CD14-positive monocyte (primary cell): ENCODE data around the gene PTGES2. TPM values are rescaled to one million over a fixed set of nuclear protein-coding genes. Genes with fewer than 3 reads are reported as not detected.

Experiments used
- DNase-seq, 3 donors: peaks; one replicate each; pipeline ENCODE4 v3.0.0-alpha.2; 2011 to 2022
- H2AFZ ChIP-seq: 2 replicates; pipeline ENCODE4 v1.6.0; 2012; ENCODE audit warnings: mild to moderate bottlenecking, low read depth, low read length, inconsistent platforms; ENCODE audit not compliant: insufficient read depth, poor library complexity, severe bottlenecking
- H3K27ac ChIP-seq, 2 donors: 1 replicate in 1 of 2; 2 replicates in 1 of 2; pipeline ENCODE4 v1.5.1; 2012 to 2013; ENCODE audit warnings: low read length in 2 of 2, control low read depth in 1 of 2, inconsistent platforms in 1 of 2, low read depth in 1 of 2, mild to moderate bottlenecking in 1 of 2
- H3K27me3 ChIP-seq, 2 donors: one replicate each; pipeline versions ENCODE4 v1.6.0 to v1.6.1; 2011 to 2013; ENCODE audit warnings: low read length in 2 of 2; ENCODE audit not compliant: control insufficient read depth in 2 of 2, insufficient read depth in 2 of 2
- H3K36me3 ChIP-seq, 2 donors: replicated peaks in 1 of 2; 1 replicate in 1 of 2; 2 replicates in 1 of 2; pipeline versions ENCODE4 v1.5.1 to v1.6.1; 2012 to 2013; ENCODE audit warnings: low read length in 2 of 2, control low read depth in 1 of 2, inconsistent platforms in 1 of 2, mild to moderate bottlenecking in 1 of 2; ENCODE audit not compliant: insufficient read depth in 2 of 2, control insufficient read depth in 1 of 2
- H3K4me1 ChIP-seq, 2 donors: 1 replicate in 1 of 2; 2 replicates in 1 of 2; pipeline versions ENCODE4 v1.5.1 to v1.6.1; 2012 to 2013; ENCODE audit warnings: low read length in 2 of 2, control low read depth in 1 of 2, inconsistent platforms in 1 of 2, mild to moderate bottlenecking in 1 of 2, moderate library complexity in 1 of 2; ENCODE audit not compliant: insufficient read depth in 2 of 2, control insufficient read depth in 1 of 2
- H3K4me2 ChIP-seq: replicated peaks from 2 replicates; pipeline ENCODE3; 2012; ENCODE audit warnings: low read length, moderate library complexity, mild to moderate bottlenecking; ENCODE audit not compliant: poor library complexity, severe bottlenecking; ENCODE audit errors: extremely low read depth
- H3K4me3 ChIP-seq, 3 experiments: fragments of 200-600 bp in 1 of 3; sonication (generic) in 1 of 3; replicated peaks in 1 of 3; 1 replicate in 2 of 3; 2 replicates in 1 of 3; pipeline ENCODE4 v1.5.1; 2011 to 2013; ENCODE audit warnings: low read length in 3 of 3, mild to moderate bottlenecking in 3 of 3, control low read depth in 2 of 3, low read depth in 2 of 3, inconsistent platforms in 1 of 3, moderate library complexity in 1 of 3
- H3K79me2 ChIP-seq: 2 replicates; pipeline ENCODE4 v1.6.0; 2012; ENCODE audit warnings: mild to moderate bottlenecking, control low read depth, inconsistent platforms, low read length, moderate library complexity; ENCODE audit not compliant: insufficient read depth
- H3K9ac ChIP-seq: 2 replicates; pipeline ENCODE4 v1.6.0; 2017; ENCODE audit warnings: low read length, mild to moderate bottlenecking; ENCODE audit not compliant: insufficient read depth, poor library complexity, severe bottlenecking
- H3K9me3 ChIP-seq, 2 donors: replicated peaks in 1 of 2; 1 replicate in 1 of 2; 2 replicates in 1 of 2; pipeline versions ENCODE4 v1.5.1 to v1.6.1; 2012 to 2013; ENCODE audit warnings: low read length in 2 of 2, control low read depth in 1 of 2; ENCODE audit not compliant: control insufficient read depth in 1 of 2, insufficient read depth in 1 of 2
- H4K20me1 ChIP-seq: 2 replicates; pipeline ENCODE4 v1.6.0; 2012; ENCODE audit warnings: mild to moderate bottlenecking, low read length, control low read depth, moderate library complexity; ENCODE audit not compliant: insufficient read depth
- H3K27ac Mint-ChIP-seq, 7 donors: one replicate each; pipeline ENCODE4 v1.8.0; 2020; ENCODE audit warnings: mild to moderate bottlenecking in 7 of 7, mixed read lengths in 7 of 7, moderate library complexity in 6 of 7, inconsistent platforms in 2 of 7
- H3K27me3 Mint-ChIP-seq, 3 donors: one replicate each; pipeline ENCODE4 v1.8.0; 2021 to 2022; ENCODE audit warnings: low read depth in 3 of 3, mild to moderate bottlenecking in 3 of 3, mixed read lengths in 3 of 3, moderate library complexity in 3 of 3, inconsistent platforms in 1 of 3
- H3K36me3 Mint-ChIP-seq, 2 donors: one replicate each; pipeline ENCODE4 v1.8.0; 2020; ENCODE audit warnings: mixed read lengths in 2 of 2, inconsistent platforms in 1 of 2, mild to moderate bottlenecking in 1 of 2
- H3K4me1 Mint-ChIP-seq: one replicate; pipeline ENCODE4 v1.8.0; 2020; ENCODE audit warnings: mild to moderate bottlenecking, mixed read lengths
- H3K4me3 Mint-ChIP-seq, 2 donors: one replicate each; pipeline ENCODE4 v1.8.0; 2020; ENCODE audit warnings: mild to moderate bottlenecking in 2 of 2, mixed read lengths in 2 of 2, moderate library complexity in 1 of 2
- H3K9me3 Mint-ChIP-seq, 7 donors: one replicate each; pipeline ENCODE4 v1.8.0; 2020 to 2022; ENCODE audit warnings: mixed read lengths in 7 of 7, mild to moderate bottlenecking in 6 of 7, moderate library complexity in 6 of 7, inconsistent platforms in 2 of 7
- WGBS: methylation state at CpG from one replicate; pipeline ENCODE4 v1.1.5; 2013; ENCODE audit warnings: missing lambda C conversion rate; ENCODE audit not compliant: insufficient coverage; 5-methylcytosine and 5-hydroxymethylcytosine counted together
- intact Hi-C, 2 donors: fragments of 100-400 bp; cut with micrococcal nuclease; formaldehyde crosslinking; loops; one replicate each; pipeline versions ENCODE4 v1.15.0 to v1.15.1; 2023
- polyA plus RNA-seq, 3 donors: library from polyadenylated mRNA; depleted of rRNA in 1 of 3; unstranded in 2 of 3; stranded (reverse) in 1 of 3; fragments of 300-500 nt in 2 of 3; fragments of >200 nt in 1 of 3; fragmentation: Illumina TruSeq in 2 of 3; gene quantifications; 1 replicate in 2 of 3; 2 replicates in 1 of 3; pipeline ENCODE4 v1.2.3, GENCODE V29; 2012 to 2021
- TF ChIP-seq, protein P1 (sequence below): fragments of 200-600 bp; IDR thresholded peaks from one replicate; pipeline ENCODE4 v1.8.0; 2022; ENCODE audit warnings: antibody characterized with exemption, mild to moderate bottlenecking

PTGES2 gene
- polyA plus RNA-seq, 3 donors: 42.0 to 71.5 (median 49.4) TPM

DNA sequence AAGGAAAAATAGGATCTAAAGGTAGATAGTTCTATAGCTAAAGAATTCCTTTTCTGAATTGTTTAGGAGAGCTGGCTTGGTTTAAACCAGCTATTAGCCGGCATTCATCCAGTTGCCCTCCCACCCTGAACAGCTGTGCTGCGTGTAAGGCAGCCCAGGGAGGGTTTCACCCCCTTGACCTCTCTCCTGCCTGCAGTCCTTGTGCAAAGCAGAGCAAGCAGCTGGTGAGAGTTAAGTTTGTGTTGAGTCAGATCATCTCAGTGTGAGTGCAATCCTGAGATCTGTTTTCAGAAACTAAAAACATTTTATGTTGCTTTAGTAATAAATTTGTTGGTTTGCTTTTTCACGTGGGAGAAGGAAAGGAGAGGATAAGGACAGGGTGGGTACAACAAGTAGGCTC lies 46.5 kb downstream of the PTGES2 start:
- Histone ChIP-seq H3K79me2 (peaks cover 88% of the 10 kb centered on the region), H3K9ac (no peak overlapping the region), H3K9me3 (no peaks in the 10 kb centered on the region), H3K4me2 (no peak overlapping the region), H3K4me3 (no peak overlapping the region), H3K36me3 (peaks cover 5 to 14% of the 10 kb centered on the region in 2 donors), H2AFZ (no peak overlapping the region), H4K20me1 (peaks cover 76% of the 10 kb centered on the region), H3K4me1 (peaks cover 33 to 40% of the 10 kb centered on the region in 2 donors), H3K27me3 (no peaks in the 10 kb centered on the region), H3K27ac (no peak overlapping the region)
- Mint-ChIP-seq H3K4me3 (no peak overlapping the region), H3K27ac (peak overlapping the region in 2 of 7 donors; percentile 17 to 75), H3K9me3 (no peaks in the 10 kb centered on the region), H3K36me3 (peaks cover 32 to 34% of the 10 kb centered on the region in 2 donors), H3K27me3 (peaks cover 0 to 2% (median 0%) of the 10 kb centered on the region in 3 donors), H3K4me1 (peaks cover 42% of the 10 kb centered on the region)
- TF ChIP-seq, protein P1, sequence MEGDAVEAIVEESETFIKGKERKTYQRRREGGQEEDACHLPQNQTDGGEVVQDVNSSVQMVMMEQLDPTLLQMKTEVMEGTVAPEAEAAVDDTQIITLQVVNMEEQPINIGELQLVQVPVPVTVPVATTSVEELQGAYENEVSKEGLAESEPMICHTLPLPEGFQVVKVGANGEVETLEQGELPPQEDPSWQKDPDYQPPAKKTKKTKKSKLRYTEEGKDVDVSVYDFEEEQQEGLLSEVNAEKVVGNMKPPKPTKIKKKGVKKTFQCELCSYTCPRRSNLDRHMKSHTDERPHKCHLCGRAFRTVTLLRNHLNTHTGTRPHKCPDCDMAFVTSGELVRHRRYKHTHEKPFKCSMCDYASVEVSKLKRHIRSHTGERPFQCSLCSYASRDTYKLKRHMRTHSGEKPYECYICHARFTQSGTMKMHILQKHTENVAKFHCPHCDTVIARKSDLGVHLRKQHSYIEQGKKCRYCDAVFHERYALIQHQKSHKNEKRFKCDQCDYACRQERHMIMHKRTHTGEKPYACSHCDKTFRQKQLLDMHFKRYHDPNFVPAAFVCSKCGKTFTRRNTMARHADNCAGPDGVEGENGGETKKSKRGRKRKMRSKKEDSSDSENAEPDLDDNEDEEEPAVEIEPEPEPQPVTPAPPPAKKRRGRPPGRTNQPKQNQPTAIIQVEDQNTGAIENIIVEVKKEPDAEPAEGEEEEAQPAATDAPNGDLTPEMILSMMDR: no peak
- intact Hi-C loops: loop anchor here in 1 of 2 donors (10.0 kb wide), 1 partner anchor 136 kb away; no protein-coding TSS in a partner anchor
- no peak for DNase-seq
- WGBS: 80% methylated on average over 2 of the region's 3 CpGs

GRCh38 chr9:128080206-128080605 lies 47.3 kb downstream of the PTGES2 start:
- H3K9ac ChIP-seq: no peak overlapping the region
- no peak overlapping the region for H3K27ac ChIP-seq
- peaks cover 88% of the 10 kb centered on the region for H3K79me2 ChIP-seq
- H3K4me3 ChIP-seq: no peak overlapping the region
- peaks cover 33 to 40% of the 10 kb centered on the region in 2 donors for H3K4me1 ChIP-seq
- no peak for DNase-seq
- Mint-ChIP-seq H3K27ac (no peak overlapping the region), H3K27me3 (peaks cover 0 to 2% (median 0%) of the 10 kb centered on the region in 3 donors), H3K36me3 (peaks cover 26 to 30% of the 10 kb centered on the region in 2 donors), H3K9me3 (no peaks in the 10 kb centered on the region), H3K4me1 (peaks cover 42% of the 10 kb centered on the region), H3K4me3 (no peak overlapping the region)
- TF ChIP-seq, protein P1: no peak
- intact Hi-C loops: loop anchor here in 1 of 2 donors (10.0 kb wide), 1 partner anchor 135 kb away; no protein-coding TSS in a partner anchor
- H3K4me2 ChIP-seq: no peak overlapping the region
- no peaks in the 10 kb centered on the region for H3K27me3 ChIP-seq
- WGBS: no CpG with 5 or more reads among the region's 5 CpGs
- no peaks in the 10 kb centered on the region for H3K9me3 ChIP-seq
- peaks cover 3 to 6% of the 10 kb centered on the region in 2 donors for H3K36me3 ChIP-seq
- H4K20me1 ChIP-seq: peaks cover 67% of the 10 kb centered on the region
- H2AFZ ChIP-seq: no peak overlapping the region
